Loucy (cell line): ENCODE data around the gene EXTL2.

ENCODE experiments used
- CTCF ChIP-seq: fragments of 200-600 bp; sonication (generic); conservative IDR thresholded peaks from 2 replicates; pipeline ENCODE4 v1.5.1; 2014; ENCODE audit warnings: mild to moderate bottlenecking, antibody characterized with exemption, low read length
- EZH2phosphoT487 ChIP-seq: fragments of 200-600 bp; IDR thresholded peaks from 2 replicates; pipeline ENCODE4 v1.6.1; 2018; ENCODE audit warnings: antibody characterized with exemption, mild to moderate bottlenecking, moderate library complexity, borderline replicate concordance

GRCh38 chr1:100874433-100874832 lies 20.2 kb downstream of the EXTL2 start:
- TF ChIP-seq CTCF (no peak), EZH2phosphoT487 (no peak)
